Upper lobe of right lung (tissue), 1 donor: ENCODE results near the gene CFTR. TPM values are rescaled to one million over a fixed set of nuclear protein-coding genes. Genes with fewer than 3 reads are reported as not detected.

Experiments used
- ATAC-seq: fragments of 200-7000 bp; cut with Tn5 transposase; one replicate; pipeline ENCODE4 v1.9.1; 2020; ENCODE audit warnings: mild to moderate bottlenecking, moderate library complexity
- DNase-seq: peaks from one replicate; pipeline ENCODE4 v3.0.0-alpha.2; 2020
- H3K27ac ChIP-seq: fragments of 200-600 bp; one replicate; pipeline ENCODE4 v1.8.0; 2022
- H3K27me3 ChIP-seq: fragments of 200-600 bp; one replicate; pipeline ENCODE4 v1.8.0; 2022; ENCODE audit warnings: mild to moderate bottlenecking
- H3K36me3 ChIP-seq: fragments of 200-600 bp; one replicate; pipeline ENCODE4 v1.8.0; 2022
- H3K4me1 ChIP-seq: fragments of 200-600 bp; one replicate; pipeline ENCODE4 v1.8.0; 2022
- H3K4me3 ChIP-seq: fragments of 200-600 bp; one replicate; pipeline ENCODE4 v1.8.0; 2022; ENCODE audit warnings: mild to moderate bottlenecking
- H3K9me3 ChIP-seq: fragments of 200-600 bp; one replicate; pipeline ENCODE4 v1.8.0; 2022
- intact Hi-C: fragments of 100-400 bp; cut with DNase I; formaldehyde crosslinking; loops from one replicate; pipeline ENCODE4 v1.11.0; 2022
- total RNA-seq: library from RNA; stranded (reverse); fragmentation: NEBNext Ultra II Directional; extraction: Animal tissue kit (Norgen Biotek cat#: 25700); gene quantifications from one replicate; pipeline ENCODE4 v1.2.1, GENCODE V29; 2021
- TF ChIP-seq, protein P1 (sequence below): fragments of 200-600 bp; IDR thresholded peaks from one replicate; pipeline ENCODE4 v1.8.0; 2022; ENCODE audit warnings: antibody characterized with exemption
- donor health status: DM: no; HTN: yes; CAD: no; lungs with severe emphysema.

The CFTR gene
- total RNA-seq, 1 donor from 2014 or later = 28.0 TPM

DNA sequence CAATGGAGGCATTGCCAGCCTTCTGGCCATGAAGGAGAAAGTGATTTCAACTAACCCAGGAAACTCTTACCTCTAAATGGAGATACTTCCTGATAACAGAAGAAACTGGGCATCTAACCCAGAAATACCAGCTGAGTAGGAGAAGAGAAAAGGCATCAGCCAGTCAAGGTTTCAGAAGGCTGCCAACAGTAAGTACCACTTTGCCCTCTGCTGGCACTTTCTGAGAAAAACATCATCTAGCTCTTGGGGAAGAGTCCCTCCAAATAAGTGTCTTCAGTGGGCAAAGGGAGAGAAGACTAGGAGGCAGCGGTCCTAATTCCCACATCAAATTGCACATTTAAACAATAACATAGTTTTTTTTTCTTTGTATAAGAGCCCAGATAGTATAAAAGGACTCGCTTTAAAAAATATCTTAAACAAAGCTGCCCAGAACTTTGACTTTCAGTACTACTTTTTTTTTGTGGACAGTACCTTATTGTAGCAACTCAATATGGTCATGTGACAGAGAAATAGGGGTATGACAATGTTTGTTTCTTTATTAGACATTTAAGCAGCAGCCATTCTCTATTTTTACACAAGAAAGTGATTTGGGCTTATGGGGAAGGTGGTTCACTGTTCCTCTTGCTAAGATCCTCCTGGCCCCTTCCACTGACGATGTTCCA is 236.1 kb downstream of the CFTR start:
- H3K27me3 ChIP-seq = no peaks in the 10 kb centered on the region
- no peaks in the 10 kb centered on the region for H3K36me3 ChIP-seq
- ATAC-seq (peak; percentile 91), DNase-seq (no peak)
- TF ChIP-seq, protein P1, sequence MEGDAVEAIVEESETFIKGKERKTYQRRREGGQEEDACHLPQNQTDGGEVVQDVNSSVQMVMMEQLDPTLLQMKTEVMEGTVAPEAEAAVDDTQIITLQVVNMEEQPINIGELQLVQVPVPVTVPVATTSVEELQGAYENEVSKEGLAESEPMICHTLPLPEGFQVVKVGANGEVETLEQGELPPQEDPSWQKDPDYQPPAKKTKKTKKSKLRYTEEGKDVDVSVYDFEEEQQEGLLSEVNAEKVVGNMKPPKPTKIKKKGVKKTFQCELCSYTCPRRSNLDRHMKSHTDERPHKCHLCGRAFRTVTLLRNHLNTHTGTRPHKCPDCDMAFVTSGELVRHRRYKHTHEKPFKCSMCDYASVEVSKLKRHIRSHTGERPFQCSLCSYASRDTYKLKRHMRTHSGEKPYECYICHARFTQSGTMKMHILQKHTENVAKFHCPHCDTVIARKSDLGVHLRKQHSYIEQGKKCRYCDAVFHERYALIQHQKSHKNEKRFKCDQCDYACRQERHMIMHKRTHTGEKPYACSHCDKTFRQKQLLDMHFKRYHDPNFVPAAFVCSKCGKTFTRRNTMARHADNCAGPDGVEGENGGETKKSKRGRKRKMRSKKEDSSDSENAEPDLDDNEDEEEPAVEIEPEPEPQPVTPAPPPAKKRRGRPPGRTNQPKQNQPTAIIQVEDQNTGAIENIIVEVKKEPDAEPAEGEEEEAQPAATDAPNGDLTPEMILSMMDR = peak; percentile 48
- H3K9me3 ChIP-seq = no peaks in the 10 kb centered on the region
- H3K4me3 ChIP-seq = no peak overlapping the region
- no peak overlapping the region for H3K27ac ChIP-seq
- intact Hi-C loops = no loop called here
- H3K4me1 ChIP-seq = no peaks in the 10 kb centered on the region

- intact Hi-C loops = no loop called here
Observed at GRCh38 chr7:117716707-117717299, 237.0 kb downstream of the CFTR start.

GRCh38 chr7:117717357-117717756 is 237.5 kb downstream of the CFTR start:
- ATAC-seq (no peak), DNase-seq (no peak)
- Histone ChIP-seq H3K36me3 (no peaks in the 10 kb centered on the region), H3K4me3 (no peak overlapping the region), H3K9me3 (no peaks in the 10 kb centered on the region), H3K27ac (no peak overlapping the region), H3K4me1 (no peaks in the 10 kb centered on the region), H3K27me3 (no peaks in the 10 kb centered on the region)
- TF ChIP-seq, protein P1 = no peak
- intact Hi-C loops = no loop called here

More at GRCh38 chr7:117716707-117717299, 237.0 kb downstream of the CFTR start:
- DNase-seq (no peak), ATAC-seq (no peak)
- Histone ChIP-seq H3K36me3 (no peaks in the 10 kb centered on the region), H3K27ac (no peak overlapping the region), H3K4me3 (no peak overlapping the region), H3K9me3 (no peaks in the 10 kb centered on the region), H3K27me3 (no peaks in the 10 kb centered on the region), H3K4me1 (no peaks in the 10 kb centered on the region)
- TF ChIP-seq, protein P1 = no peak

Other genes with a start within 250 kb of the CFTR start
- 12.9 TPM for gene WNT2, start 157.0 kb upstream of the CFTR start, total RNA-seq
- not detected for gene ASZ1, start 52.5 kb upstream of the CFTR start, total RNA-seq